Measurements from ENCODE around the gene FBLN5.
"Not testable (repeated sequence)": the region's sequence is repeated elsewhere in the genome, so short reads cannot be mapped to it uniquely, and the experiment has no call there.

The FBLN5 gene

GRCh38 chr14:91858536-91859275 lies 88.8 kb downstream of the FBLN5 start:
- DNase-seq, result no peak

GRCh38 chr14:91857614-91858013 lies 89.9 kb downstream of the FBLN5 start:
- DNase-seq, result no peak

GRCh38 chr14:91854327-91854934 lies 93.1 kb downstream of the FBLN5 start:
- DNase-seq, result no peak

- no peak for DNase-seq
Observed at GRCh38 chr14:91851563-91851962, 95.9 kb downstream of the FBLN5 start.

- DNase-seq, result no peak
Observed at GRCh38 chr14:91848504-91849001, 98.9 kb downstream of the FBLN5 start.

- DNase-seq, result no peak
Observed at GRCh38 chr14:91847693-91848092, 99.8 kb downstream of the FBLN5 start.

- no peak for DNase-seq
Observed at GRCh38 chr14:91845652-91846051, 101.8 kb downstream of the FBLN5 start.

- not testable (repeated sequence) for DNase-seq
Observed at GRCh38 chr14:91845056-91845455, 102.4 kb downstream of the FBLN5 start.

- DNase-seq, result no peak
Observed at GRCh38 chr14:91844029-91844428, 103.5 kb downstream of the FBLN5 start.

- no peak for DNase-seq
Observed at GRCh38 chr14:91843437-91843836, 104.1 kb downstream of the FBLN5 start.

GRCh38 chr14:91841065-91841464 lies 106.4 kb downstream of the FBLN5 start:
- DNase-seq, result no peak

- no peak for DNase-seq
Observed at GRCh38 chr14:91839749-91840148, 107.7 kb downstream of the FBLN5 start.

- DNase-seq, result no peak
Observed at GRCh38 chr14:91837076-91837475, 110.4 kb downstream of the FBLN5 start.

- DNase-seq, result no peak
Observed at GRCh38 chr14:91835920-91836843, 111.3 kb downstream of the FBLN5 start.

- no peak for DNase-seq
Observed at GRCh38 chr14:91835197-91835919, 112.1 kb downstream of the FBLN5 start.

GRCh38 chr14:91834571-91834970 lies 112.9 kb downstream of the FBLN5 start:
- DNase-seq, result no peak

GRCh38 chr14:91831337-91831736 lies 116.2 kb downstream of the FBLN5 start:
- DNase-seq, result no peak

GRCh38 chr14:91830777-91831176 lies 116.7 kb downstream of the FBLN5 start:
- DNase-seq, result no peak

GRCh38 chr14:91829511-91829910 lies 118.0 kb downstream of the FBLN5 start:
- DNase-seq, result no peak

GRCh38 chr14:91827746-91828145 lies 119.7 kb downstream of the FBLN5 start:
- no peak for DNase-seq
